ENCODE measurements around the gene SMTNL2.
"Not testable (repeated sequence)": the region's sequence is repeated elsewhere in the genome, so short reads cannot be mapped to it uniquely, and the experiment has no call there.

Gene SMTNL2

GRCh38 chr17:4587195-4587594 is 2.9 kb downstream of the SMTNL2 start:
- DNase-seq = no peak

- no peak for DNase-seq
Measured at GRCh38 chr17:4587803-4588202, 3.5 kb downstream of the SMTNL2 start.

GRCh38 chr17:4588391-4588790 is 4.1 kb downstream of the SMTNL2 start:
- DNase-seq = no peak

GRCh38 chr17:4588898-4589625 is 4.7 kb downstream of the SMTNL2 start:
- no peak for DNase-seq

- DNase-seq = not testable (repeated sequence)
Measured at GRCh38 chr17:4590042-4590441, 5.7 kb downstream of the SMTNL2 start.

GRCh38 chr17:4590981-4591453 is 6.7 kb downstream of the SMTNL2 start:
- DNase-seq = no peak

GRCh38 chr17:4591529-4591928 is 7.2 kb downstream of the SMTNL2 start:
- DNase-seq = no peak

- DNase-seq = no peak
Measured at GRCh38 chr17:4592240-4593005, 8.1 kb downstream of the SMTNL2 start.

- no peak for DNase-seq
Measured at GRCh38 chr17:4593021-4593421, 8.7 kb downstream of the SMTNL2 start.

- no peak for DNase-seq
Measured at GRCh38 chr17:4594406-4594805, 10.1 kb downstream of the SMTNL2 start.

GRCh38 chr17:4594931-4595684 is 10.8 kb downstream of the SMTNL2 start:
- no peak for DNase-seq

GRCh38 chr17:4595685-4596342 is 11.5 kb downstream of the SMTNL2 start:
- not testable (repeated sequence) for DNase-seq

- DNase-seq = no peak
Measured at GRCh38 chr17:4596636-4597380, 12.5 kb downstream of the SMTNL2 start.

GRCh38 chr17:4597975-4598374 is 13.6 kb downstream of the SMTNL2 start:
- no peak for DNase-seq

- no peak for DNase-seq
Measured at GRCh38 chr17:4598776-4599504, 14.6 kb downstream of the SMTNL2 start.

GRCh38 chr17:4599505-4600281 is 15.4 kb downstream of the SMTNL2 start:
- no peak for DNase-seq

- DNase-seq = no peak
Measured at GRCh38 chr17:4600563-4600962, 16.2 kb downstream of the SMTNL2 start.

GRCh38 chr17:4601326-4601725 is 17.0 kb downstream of the SMTNL2 start:
- DNase-seq = no peak

- DNase-seq = no peak
Measured at GRCh38 chr17:4602041-4602440, 17.7 kb downstream of the SMTNL2 start.

GRCh38 chr17:4604111-4604644 is 19.8 kb downstream of the SMTNL2 start:
- no peak for DNase-seq

All from NCI-H1048 (cell line).